SK-N-MC (cell line): ENCODE measurements around the gene LST1.

Source experiments
- EZH2 ChIP-seq: fragments of 200-600 bp; sonication (generic); IDR thresholded peaks from one replicate; pipeline ENCODE4 v1.6.1; 2017; ENCODE audit warnings: antibody characterized with exemption
- FOXP2 ChIP-seq: optimal IDR thresholded peaks from 2 replicates; pipeline ENCODE3; 2011; ENCODE audit warnings: mild to moderate bottlenecking, moderate library complexity; ENCODE audit not compliant: insufficient read depth; ENCODE audit errors: extremely low read length, control extremely low read depth
- POLR2AphosphoS5 ChIP-seq: IDR thresholded peaks from 2 replicates; pipeline ENCODE4 v1.6.1; 2012; ENCODE audit warnings: mild to moderate bottlenecking, low read depth, low read length, borderline replicate concordance

DNA sequence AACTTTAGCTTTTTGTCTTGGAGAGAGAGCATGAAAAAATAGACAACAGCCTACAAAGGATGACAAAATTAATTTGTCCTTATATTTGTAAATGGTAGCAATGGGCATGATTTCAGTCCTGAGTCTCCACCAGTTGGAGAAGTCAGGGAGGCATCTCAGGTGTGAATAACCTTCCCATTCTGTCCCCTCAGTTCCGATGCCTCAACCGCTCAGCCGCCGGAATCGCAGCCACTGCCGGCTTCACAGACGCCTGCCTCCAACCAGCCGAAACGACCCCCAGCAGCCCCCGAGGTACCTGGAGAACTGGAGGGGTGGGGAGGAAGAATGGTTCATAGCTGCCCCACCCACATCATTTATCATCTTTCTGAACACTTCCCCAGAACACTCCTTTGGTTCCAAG lies 38.0 kb downstream of the LST1 start:
- no peak for TF ChIP-seq EZH2
- no peak for TF ChIP-seq POLR2AphosphoS5
- TF ChIP-seq FOXP2: no peak
